Activated CD4-positive, alpha-beta T cell treated with anti-CD3 and anti-CD28 coated beads for 36 hours (primary cell): Measurements from ENCODE around the gene FIZ1. TPM values are rescaled to one million over a fixed set of nuclear protein-coding genes. Genes with fewer than 3 reads are reported as not detected.

Experiments used
- ATAC-seq: fragments of 200-7000 bp; cut with Tn5 transposase; one replicate; pipeline ENCODE4 v1.10.0; 2021; ENCODE audit warnings: mild to moderate bottlenecking, moderate library complexity
- CTCF ChIA-PET: fragments of 350-600 bp; sonication (Branson Sonifier 250); formaldehyde crosslinking; loops from one replicate; lab custom pipeline; 2021; ENCODE audit warnings: antibody characterized with exemption; lab: Charles Lee
- POLR2A ChIA-PET: fragments of 350-600 bp; sonication (Branson Sonifier 250); formaldehyde crosslinking; loops from one replicate; lab custom pipeline; 2021; ENCODE audit warnings: antibody characterized with exemption, inconsistent platforms; lab: Charles Lee
- DNase-seq: peaks from one replicate; pipeline ENCODE4 v3.0.0-alpha.2; 2020
- H3K27ac Mint-ChIP-seq: one replicate; pipeline ENCODE4 v1.8.0; 2021; ENCODE audit warnings: mixed read lengths
- H3K27me3 Mint-ChIP-seq: one replicate; pipeline ENCODE4 v1.8.0; 2021; ENCODE audit warnings: mixed read lengths
- H3K36me3 Mint-ChIP-seq: one replicate; pipeline ENCODE4 v1.8.0; 2021; ENCODE audit warnings: low read depth, mixed read lengths
- H3K4me1 Mint-ChIP-seq: one replicate; pipeline ENCODE4 v1.8.0; 2021; ENCODE audit warnings: mixed read lengths
- H3K4me3 Mint-ChIP-seq: one replicate; pipeline ENCODE4 v1.8.0; 2021; ENCODE audit warnings: mild to moderate bottlenecking, moderate library complexity, mixed read lengths
- H3K9me3 Mint-ChIP-seq: one replicate; pipeline ENCODE4 v1.8.0; 2021; ENCODE audit warnings: low read depth, mixed read lengths
- intact Hi-C, 2 experiments: fragments of 100-400 bp; cut with DNase I in 1 of 2; cut with micrococcal nuclease in 1 of 2; formaldehyde crosslinking; loops; one replicate each; pipeline versions ENCODE4 v1.14.2 to v1.15.1; 2022 to 2024; cut with DNase I, micrococcal nuclease
- total RNA-seq, 2 experiments: library from RNA; stranded (reverse); gene quantifications; one replicate each; pipeline ENCODE4 v1.2.3, GENCODE V29; 2021

FIZ1 gene
- total RNA-seq, 2 experiments from 2014 or later, result 13.6 to 14.7 TPM

DNA sequence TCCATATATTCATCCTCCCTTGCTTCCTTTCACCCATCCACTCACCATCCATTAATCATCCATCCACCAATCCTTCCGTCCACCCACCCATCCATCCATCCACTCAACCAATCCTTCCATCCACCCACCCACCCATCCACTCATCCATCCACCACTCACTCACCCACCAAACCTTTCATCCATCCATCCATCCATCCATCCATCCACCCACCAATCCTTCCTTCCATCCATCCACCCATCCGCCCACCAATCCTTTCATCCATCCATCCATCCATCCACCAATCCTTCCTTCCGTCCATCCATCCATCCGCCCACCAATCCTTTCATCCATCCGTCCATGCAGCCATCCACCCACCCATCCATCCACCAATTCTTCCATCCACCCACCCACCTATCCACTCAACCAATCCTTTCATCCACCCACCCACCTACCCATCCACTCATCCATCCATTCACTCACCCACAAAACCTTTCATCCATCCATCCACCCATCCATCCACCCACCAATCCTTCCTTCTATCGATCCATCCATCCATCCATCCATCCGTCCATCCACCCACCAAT, 56.9 kb downstream of the FIZ1 start:
- intact Hi-C loops, result no loop called here
- H3K36me3 Mint-ChIP-seq, result no peaks in the 10 kb centered on the region
- DNase-seq (no peak), ATAC-seq (no peak)
- ChIA-PET POLR2A (no interaction called here), CTCF (no interaction called here)
- no peaks in the 10 kb centered on the region for H3K4me1 Mint-ChIP-seq
- peaks cover 14% of the 10 kb centered on the region for H3K27me3 Mint-ChIP-seq
- no peak overlapping the region for H3K4me3 Mint-ChIP-seq
- no peaks in the 10 kb centered on the region for H3K9me3 Mint-ChIP-seq
- no peak overlapping the region for H3K27ac Mint-ChIP-seq

Other genes starting within 250 kb of the FIZ1 start
- gene COX6B2, start 244.8 kb downstream of the FIZ1 start, total RNA-seq, result under 1 TPM; 0.14 to 0.30 TPM
- gene GARIN5B, start 236.3 kb downstream of the FIZ1 start, total RNA-seq, result not detected
- under 1 TPM; 0.09 to 0.18 TPM for gene IL11, start 229.1 kb downstream of the FIZ1 start, total RNA-seq
- not detected for gene TMEM190, start 222.7 kb downstream of the FIZ1 start, total RNA-seq
- gene TMEM238, start 215.2 kb downstream of the FIZ1 start, total RNA-seq, result 1 to 10 TPM; 5.9 to 6.3 TPM
- 1,000 to 10,000 TPM; 2,751 to 4,078 TPM for gene RPL28, start 213.6 kb downstream of the FIZ1 start, total RNA-seq
- 100 to 1,000 TPM; 228 to 342 TPM for gene UBE2S, start 191.7 kb downstream of the FIZ1 start, total RNA-seq
- not detected for gene SHISA7, start 156.2 kb downstream of the FIZ1 start, total RNA-seq
- 10 to 100 TPM; 24.3 to 28.0 TPM for gene ISOC2, start 137.9 kb downstream of the FIZ1 start, total RNA-seq
- gene C19orf85, start 134.8 kb downstream of the FIZ1 start, total RNA-seq, result not detected
- 1 to 10 TPM; 5.6 to 6.8 TPM for gene ZNF628, start 122.9 kb downstream of the FIZ1 start, total RNA-seq
- gene NAT14, start 114.3 kb downstream of the FIZ1 start, total RNA-seq, result 10 to 100 TPM in 1 of 2 experiments, 1 to 10 TPM in 1; 8.2 to 14.8 TPM
- under 1 TPM; 0.32 to 0.34 TPM for gene SSC5D, start 111.1 kb downstream of the FIZ1 start, total RNA-seq
- gene SBK2, start 62.4 kb downstream of the FIZ1 start, total RNA-seq, result not detected
- gene SBK3, start 54.0 kb downstream of the FIZ1 start, total RNA-seq, result not detected
- gene ZNF579, start 18.7 kb downstream of the FIZ1 start, total RNA-seq, result 1 to 10 TPM; 7.2 to 7.5 TPM
- 10 to 100 TPM; 16.2 to 18.6 TPM for gene ZNF524, start 771 bp upstream of the FIZ1 start, total RNA-seq
- gene ZNF865, start 6.1 kb upstream of the FIZ1 start, total RNA-seq, result 10 to 100 TPM; 11.4 to 12.1 TPM
- 1 to 10 TPM; 3.2 to 4.3 TPM for gene ZNF784, start 25.0 kb upstream of the FIZ1 start, total RNA-seq
- gene ZNF580, start 41.5 kb upstream of the FIZ1 start, total RNA-seq, result 10 to 100 TPM; 24.2 to 35.6 TPM
- 10 to 100 TPM; 18.9 to 26.9 TPM for gene ZNF581, start 44.1 kb upstream of the FIZ1 start, total RNA-seq
- gene CCDC106, start 48.7 kb upstream of the FIZ1 start, total RNA-seq, result 1 to 10 TPM; 6.2 to 6.3 TPM
- 100 to 1,000 TPM; 252 to 292 TPM for gene U2AF2, start 55.5 kb upstream of the FIZ1 start, total RNA-seq
- 10 to 100 TPM; 32.5 to 37.1 TPM for gene EPN1, start 75.7 kb upstream of the FIZ1 start, total RNA-seq
- gene NLRP9, start 138.9 kb upstream of the FIZ1 start, total RNA-seq, result not detected
- not detected for gene RFPL4A, start 159.6 kb upstream of the FIZ1 start, total RNA-seq
- gene RFPL4AL1, start 169.6 kb upstream of the FIZ1 start, total RNA-seq, result not detected
- under 1 TPM; 0.05 TPM for gene NLRP11, start 232.5 kb upstream of the FIZ1 start, total RNA-seq
- gene NLRP4, start 237.0 kb upstream of the FIZ1 start, total RNA-seq, result not detected